Naive B cell (primary cell): ENCODE results near the gene ZFYVE9. TPM values are rescaled to one million over a fixed set of nuclear protein-coding genes. Genes with fewer than 3 reads are reported as not detected.
"Not testable (repeated sequence)": the region's sequence is repeated elsewhere in the genome, so short reads cannot be mapped to it uniquely, and the experiment has no call there.

ENCODE experiments used
- ATAC-seq, 2 donors: fragments of 150-1000 bp; cut with Tn5 transposase; 2 replicates each; pipeline ENCODE4 v1.10.0; 2021; ENCODE audit warnings: low read depth in 2 of 2, mild to moderate bottlenecking in 2 of 2, moderate library complexity in 2 of 2
- DNase-seq: peaks from one replicate; pipeline ENCODE4 v3.0.0; 2022
- H3K27ac Mint-ChIP-seq, 6 donors: one replicate each; pipeline ENCODE4 v1.8.0; 2020 to 2022; ENCODE audit warnings: mild to moderate bottlenecking in 6 of 6, mixed read lengths in 6 of 6, moderate library complexity in 5 of 6, inconsistent platforms in 2 of 6
- H3K27me3 Mint-ChIP-seq, 3 donors: one replicate each; pipeline ENCODE4 v1.8.0; 2021 to 2022; ENCODE audit warnings: mixed read lengths in 3 of 3, mild to moderate bottlenecking in 1 of 3
- H3K36me3 Mint-ChIP-seq, 2 donors: one replicate each; pipeline ENCODE4 v1.8.0; 2020 to 2022; ENCODE audit warnings: mixed read lengths in 2 of 2, inconsistent platforms in 1 of 2, mild to moderate bottlenecking in 1 of 2
- H3K4me1 Mint-ChIP-seq, 3 donors: one replicate each; pipeline ENCODE4 v1.8.0; 2020 to 2022; ENCODE audit warnings: mixed read lengths in 3 of 3, inconsistent platforms in 1 of 3, mild to moderate bottlenecking in 1 of 3, moderate library complexity in 1 of 3
- H3K4me3 Mint-ChIP-seq, 8 donors: one replicate each; pipeline ENCODE4 v1.8.0; 2020 to 2022; ENCODE audit warnings: mild to moderate bottlenecking in 8 of 8, mixed read lengths in 8 of 8, moderate library complexity in 8 of 8, inconsistent platforms in 2 of 8
- H3K9me3 Mint-ChIP-seq, 7 donors: one replicate each; pipeline ENCODE4 v1.8.0; 2020 to 2022; ENCODE audit warnings: mixed read lengths in 7 of 7, mild to moderate bottlenecking in 5 of 7, inconsistent platforms in 2 of 7, moderate library complexity in 1 of 7
- polyA plus RNA-seq, 6 donors: library from polyadenylated mRNA; unstranded; fragments of 300-500 nt; fragmentation: Illumina TruSeq; gene quantifications; one replicate each; pipeline ENCODE4 v1.2.3, GENCODE V29; 2021; ENCODE audit warnings: low read depth in 6 of 6

ZFYVE9 gene
- polyA plus RNA-seq, 6 donors from 2014 or later = 0.05 to 0.24 (median 0.14) TPM; not detected in 2

GRCh38 chr1:52158218-52158617 is 16.3 kb downstream of the ZFYVE9 start:
- ATAC-seq (no peak), DNase-seq (no peak)
- Mint-ChIP-seq H3K9me3 (no peaks in the 10 kb centered on the region), H3K4me1 (no peaks in the 10 kb centered on the region), H3K4me3 (no peak overlapping the region), H3K27ac (no peak overlapping the region), H3K36me3 (no peaks in the 10 kb centered on the region), H3K27me3 (peaks cover 0 to 4% (median 4%) of the 10 kb centered on the region in 3 donors)

GRCh38 chr1:52159033-52159789 is 17.3 kb downstream of the ZFYVE9 start:
- Mint-ChIP-seq H3K27ac (no peak overlapping the region), H3K36me3 (no peaks in the 10 kb centered on the region), H3K27me3 (peaks cover 0 to 4% (median 4%) of the 10 kb centered on the region in 3 donors), H3K4me1 (no peaks in the 10 kb centered on the region), H3K4me3 (peak overlapping the region in 1 of 8 donors; percentile 9), H3K9me3 (no peaks in the 10 kb centered on the region)
- DNase-seq (no peak), ATAC-seq (no peak)

GRCh38 chr1:52162947-52163346 is 21.1 kb downstream of the ZFYVE9 start:
- no peak overlapping the region for H3K27ac Mint-ChIP-seq
- DNase-seq (no peak), ATAC-seq (no peak)
- H3K9me3 Mint-ChIP-seq = no peaks in the 10 kb centered on the region
- no peak overlapping the region for H3K4me3 Mint-ChIP-seq
- H3K36me3 Mint-ChIP-seq = no peaks in the 10 kb centered on the region
- H3K4me1 Mint-ChIP-seq = no peaks in the 10 kb centered on the region
- H3K27me3 Mint-ChIP-seq = peaks cover 0 to 4% (median under 1%) of the 10 kb centered on the region in 3 donors

- H3K9me3 Mint-ChIP-seq = no peaks in the 10 kb centered on the region
- DNase-seq = no peak
- H3K27ac Mint-ChIP-seq = no peak overlapping the region
- H3K27me3 Mint-ChIP-seq = peaks cover 0 to 4% (median 0%) of the 10 kb centered on the region in 3 donors
- H3K4me1 Mint-ChIP-seq = no peaks in the 10 kb centered on the region
- no peak overlapping the region for H3K4me3 Mint-ChIP-seq
- no peaks in the 10 kb centered on the region for H3K36me3 Mint-ChIP-seq
- no peak for ATAC-seq
Observed at GRCh38 chr1:52164604-52165003, 22.7 kb downstream of the ZFYVE9 start.

GRCh38 chr1:52166996-52167753 is 25.3 kb downstream of the ZFYVE9 start:
- H3K27ac Mint-ChIP-seq = no peak overlapping the region

GRCh38 chr1:52168373-52169080 is 26.6 kb downstream of the ZFYVE9 start:
- ATAC-seq (no peak), DNase-seq (no peak)
- Mint-ChIP-seq H3K36me3 (peaks cover 0 to 7% of the 10 kb centered on the region in 2 donors), H3K9me3 (peaks cover 4 to 8% (median 6%) of the 10 kb centered on the region in 7 donors), H3K4me3 (no peak overlapping the region), H3K4me1 (no peaks in the 10 kb centered on the region), H3K27ac (no peak overlapping the region), H3K27me3 (no peaks in the 10 kb centered on the region)

More at GRCh38 chr1:52166996-52167753, 25.3 kb downstream of the ZFYVE9 start:
- H3K36me3 Mint-ChIP-seq = peaks cover 0 to 7% of the 10 kb centered on the region in 2 donors
- H3K9me3 Mint-ChIP-seq = peaks cover 4 to 8% (median 6%) of the 10 kb centered on the region in 7 donors
- H3K4me3 Mint-ChIP-seq = no peak overlapping the region
- no peak for DNase-seq
- no peaks in the 10 kb centered on the region for H3K4me1 Mint-ChIP-seq
- no peak for ATAC-seq
- H3K27me3 Mint-ChIP-seq = no peaks in the 10 kb centered on the region

- not testable (repeated sequence) for DNase-seq, H3K4me3 Mint-ChIP-seq, H3K27ac Mint-ChIP-seq, H3K27me3 Mint-ChIP-seq, H3K4me1 Mint-ChIP-seq, H3K9me3 Mint-ChIP-seq, ATAC-seq, H3K36me3 Mint-ChIP-seq
Observed at GRCh38 chr1:52171149-52171548, 29.3 kb downstream of the ZFYVE9 start.

GRCh38 chr1:52179073-52179472 is 37.2 kb downstream of the ZFYVE9 start:
- Mint-ChIP-seq H3K4me3 (peak overlapping the region in 1 of 8 donors; percentile 1), H3K9me3 (peaks cover 0 to 3% (median 0%) of the 10 kb centered on the region in 7 donors), H3K27me3 (peaks cover 5 to 20% (median 18%) of the 10 kb centered on the region in 3 donors), H3K27ac (no peak overlapping the region), H3K36me3 (no peaks in the 10 kb centered on the region), H3K4me1 (no peaks in the 10 kb centered on the region)
- DNase-seq = no peak
- no peak for ATAC-seq

- H3K27me3 Mint-ChIP-seq = peaks cover 5 to 20% (median 15%) of the 10 kb centered on the region in 3 donors
- no peaks in the 10 kb centered on the region for H3K4me1 Mint-ChIP-seq
- no peaks in the 10 kb centered on the region for H3K36me3 Mint-ChIP-seq
- ATAC-seq = no peak
- H3K27ac Mint-ChIP-seq = no peak overlapping the region
- peaks cover 0 to 3% (median 0%) of the 10 kb centered on the region in 7 donors for H3K9me3 Mint-ChIP-seq
- DNase-seq = no peak
- H3K4me3 Mint-ChIP-seq = no peak overlapping the region
Observed at GRCh38 chr1:52180176-52180575, 38.3 kb downstream of the ZFYVE9 start.

- H3K27me3 Mint-ChIP-seq = peaks cover 5 to 15% (median 13%) of the 10 kb centered on the region in 3 donors
- not testable (repeated sequence) for H3K4me3 Mint-ChIP-seq, ATAC-seq, H3K36me3 Mint-ChIP-seq, DNase-seq, H3K27ac Mint-ChIP-seq, H3K9me3 Mint-ChIP-seq, H3K4me1 Mint-ChIP-seq
Observed at GRCh38 chr1:52181759-52182158, 39.9 kb downstream of the ZFYVE9 start.

GRCh38 chr1:52182328-52182727 is 40.4 kb downstream of the ZFYVE9 start:
- not testable (repeated sequence) for ATAC-seq, H3K36me3 Mint-ChIP-seq, H3K4me3 Mint-ChIP-seq, H3K9me3 Mint-ChIP-seq, H3K4me1 Mint-ChIP-seq, DNase-seq
- peak overlapping the region in 1 of 6 donors; percentile 30 for H3K27ac Mint-ChIP-seq
- H3K27me3 Mint-ChIP-seq = peaks cover 1 to 13% (median 9%) of the 10 kb centered on the region in 3 donors

GRCh38 chr1:52182874-52183400 is 41.0 kb downstream of the ZFYVE9 start:
- Mint-ChIP-seq H3K4me3 (no peak overlapping the region), H3K27ac (peak overlapping the region in 1 of 6 donors; percentile 66), H3K36me3 (no peaks in the 10 kb centered on the region), H3K27me3 (peaks cover 0 to 9% (median 5%) of the 10 kb centered on the region in 3 donors), H3K4me1 (no peaks in the 10 kb centered on the region), H3K9me3 (peaks cover 0 to 3% (median 0%) of the 10 kb centered on the region in 7 donors)
- DNase-seq = no peak
- no peak for ATAC-seq

- no peaks in the 10 kb centered on the region for H3K9me3 Mint-ChIP-seq
- H3K27me3 Mint-ChIP-seq = peaks cover 0 to 1% (median 0%) of the 10 kb centered on the region in 3 donors
- H3K36me3 Mint-ChIP-seq = no peaks in the 10 kb centered on the region
- no peak for ATAC-seq
- no peak for DNase-seq
- H3K27ac Mint-ChIP-seq = no peak overlapping the region
- no peaks in the 10 kb centered on the region for H3K4me1 Mint-ChIP-seq
- no peak overlapping the region for H3K4me3 Mint-ChIP-seq
Observed at GRCh38 chr1:52186449-52186848, 44.6 kb downstream of the ZFYVE9 start.
